B cell (primary cell): Measurements from ENCODE around the gene ENAM.

Experiments used
- CTCF ChIP-seq: fragments of 200-600 bp; IDR thresholded peaks from one replicate; pipeline ENCODE4 v1.8.0; 2022; ENCODE audit warnings: antibody characterized with exemption, mild to moderate bottlenecking
- EZH2 ChIP-seq: IDR thresholded peaks from 2 replicates; pipeline ENCODE4 v1.6.1; 2012; ENCODE audit warnings: borderline replicate concordance, low read depth, mild to moderate bottlenecking, moderate library complexity, low read length; ENCODE audit not compliant: insufficient read depth, poor library complexity, severe bottlenecking

- TF ChIP-seq CTCF (no peak), EZH2 (no peak)
Measured at GRCh38 chr4:70660106-70660505, 31.6 kb downstream of the ENAM start.
